AG04450 (cell line): Measurements from ENCODE around the gene OPN4. TPM values are rescaled to one million over a fixed set of nuclear protein-coding genes. Genes with fewer than 3 reads are reported as not detected.
A peak's percentile ranks its signal among the peaks of the same experiment; 100 is the strongest.
"Not testable (repeated sequence)": the region's sequence is repeated elsewhere in the genome, so short reads cannot be mapped to it uniquely, and the experiment has no call there.

ENCODE experiments used
- CTCF ChIA-PET: fragments of 300-600, 350-600 bp; formaldehyde crosslinking; extraction: SDS; loops from one replicate; lab custom pipeline; 2022; ENCODE audit warnings: antibody characterized with exemption, inconsistent platforms; lab: Charles Lee
- POLR2A ChIA-PET: fragments of 350-600 bp; formaldehyde crosslinking; extraction: SDS; loops from one replicate; lab custom pipeline; 2021; ENCODE audit warnings: antibody characterized with exemption, inconsistent platforms; lab: Yijun Ruan, JAX
- DNase-seq: peaks from one replicate; pipeline ENCODE4 v3.0.0-alpha.2; 2011; ENCODE audit warnings: low read depth, low spot score
- H3K27ac ChIP-seq: one replicate; pipeline ENCODE4 v1.5.1; 2012; ENCODE audit warnings: low read depth, low read length, control low read depth
- H3K27me3 ChIP-seq: one replicate; pipeline ENCODE4 v1.6.0; 2012; ENCODE audit warnings: low read length; ENCODE audit not compliant: control insufficient read depth, insufficient read depth
- H3K4me3 ChIP-seq: 2 replicates; pipeline ENCODE4 v1.5.1; 2011; ENCODE audit warnings: mild to moderate bottlenecking, low read depth, low read length, control low read depth
- H3K9me3 ChIP-seq: 2 replicates; pipeline ENCODE4 v1.5.1; 2012; ENCODE audit warnings: low read length; ENCODE audit not compliant: control insufficient read depth, insufficient read depth
- CTCF ChIP-seq: IDR thresholded peaks from 2 replicates; pipeline ENCODE4 v1.5.1; 2011; ENCODE audit warnings: low read depth, low read length, control low read depth, inconsistent platforms
- polyA plus RNA-seq: library from polyadenylated mRNA; depleted of rRNA; stranded (reverse); fragments of >200 nt; gene quantifications from 2 replicates; pipeline ENCODE4 v1.2.3, GENCODE V29; 2011

The OPN4 gene
- polyA plus RNA-seq, 1 experiment, result not detected

GRCh38 chr10:86642021-86642420 is 12.3 kb upstream of the OPN4 start:
- Histone ChIP-seq H3K27ac (no peak overlapping the region), H3K27me3 (no peaks in the 10 kb centered on the region), H3K4me3 (no peak overlapping the region), H3K9me3 (no peaks in the 10 kb centered on the region)
- ChIA-PET CTCF (interaction anchor here (0.5 to 2.0 kb wide), 3 partner anchors 9 to 248 kb away, joined by 3 to 8 read pairs (median 5); no protein-coding TSS in a partner anchor), POLR2A (no interaction called here)
- DNase-seq, result no peak
- no peak for TF ChIP-seq CTCF

GRCh38 chr10:86642499-86642898 is 11.8 kb upstream of the OPN4 start:
- DNase-seq, result no peak
- POLR2A ChIA-PET, result interaction anchor here (0.6 kb wide), 1 partner anchor 465 kb away, joined by 3 read pairs; no protein-coding TSS in a partner anchor
- CTCF ChIA-PET, result interaction anchor here (0.7 to 2.0 kb wide), 4 partner anchors 8 to 867 kb away, joined by 3 to 8 read pairs (median 4); no protein-coding TSS in a partner anchor
- no peak for TF ChIP-seq CTCF
- no peaks in the 10 kb centered on the region for H3K27me3 ChIP-seq
- no peak overlapping the region for H3K4me3 ChIP-seq
- H3K27ac ChIP-seq, result no peak overlapping the region
- no peaks in the 10 kb centered on the region for H3K9me3 ChIP-seq

- Histone ChIP-seq H3K27me3 (no peaks in the 10 kb centered on the region), H3K9me3 (no peaks in the 10 kb centered on the region), H3K27ac (no peak overlapping the region), H3K4me3 (no peak overlapping the region)
- ChIA-PET CTCF (no interaction called here), POLR2A (interaction anchor here (0.6 kb wide), 1 partner anchor 202 kb away, joined by 4 read pairs; no protein-coding TSS in a partner anchor)
- peak; percentile 15; the same call in 1 of the 2 replicates for TF ChIP-seq CTCF
- DNase-seq, result no peak
Observed at GRCh38 chr10:86644152-86644793, 10.1 kb upstream of the OPN4 start.

GRCh38 chr10:86644794-86645445 is 9.4 kb upstream of the OPN4 start:
- Histone ChIP-seq H3K9me3 (no peaks in the 10 kb centered on the region), H3K4me3 (no peak overlapping the region), H3K27ac (no peak overlapping the region), H3K27me3 (no peaks in the 10 kb centered on the region)
- ChIA-PET CTCF (no interaction called here), POLR2A (interaction anchor here (0.6 kb wide), 1 partner anchor 203 kb away, joined by 4 read pairs; no protein-coding TSS in a partner anchor)
- no peak for DNase-seq
- no peak for TF ChIP-seq CTCF

GRCh38 chr10:86645621-86646165 is 8.7 kb upstream of the OPN4 start:
- H3K27ac ChIP-seq, DNase-seq, H3K27me3 ChIP-seq, POLR2A ChIA-PET, H3K9me3 ChIP-seq, H3K4me3 ChIP-seq, CTCF ChIA-PET: not testable (repeated sequence)
